Esophagus (tissue), 2 donors: ENCODE results near the gene TCTN1. TPM values are rescaled to one million over a fixed set of nuclear protein-coding genes. Genes with fewer than 3 reads are reported as not detected.

Experiments
- H3K27ac ChIP-seq, 2 donors: one replicate each; pipeline ENCODE4 v1.5.1; 2013; ENCODE audit warnings: low read depth in 2 of 2, mild to moderate bottlenecking in 2 of 2, inconsistent platforms in 1 of 2, low read length in 1 of 2, moderate library complexity in 1 of 2
- H3K27me3 ChIP-seq, 2 donors: one replicate each; pipeline ENCODE4 v1.6.1; 2013; ENCODE audit warnings: low read length in 2 of 2, control low read depth in 1 of 2, mild to moderate bottlenecking in 1 of 2; ENCODE audit not compliant: insufficient read depth in 2 of 2, control insufficient read depth in 1 of 2
- H3K36me3 ChIP-seq, 2 donors: one replicate each; pipeline ENCODE4 v1.6.1; 2013; ENCODE audit warnings: low read length in 1 of 2; ENCODE audit not compliant: control insufficient read depth in 2 of 2, insufficient read depth in 2 of 2
- H3K4me1 ChIP-seq, 2 donors: one replicate each; pipeline ENCODE4 v1.6.1; 2013; ENCODE audit warnings: low read length in 1 of 2; ENCODE audit not compliant: control insufficient read depth in 2 of 2, insufficient read depth in 2 of 2
- H3K4me3 ChIP-seq, 2 donors: one replicate each; pipeline ENCODE4 v1.5.1; 2013; ENCODE audit warnings: low read length in 2 of 2, mild to moderate bottlenecking in 2 of 2, low read depth in 1 of 2, moderate library complexity in 1 of 2
- H3K9me3 ChIP-seq, 2 donors: one replicate each; pipeline ENCODE4 v1.6.1; 2013; ENCODE audit warnings: mild to moderate bottlenecking in 2 of 2, low read depth in 1 of 2, low read length in 1 of 2, moderate library complexity in 1 of 2; ENCODE audit not compliant: control insufficient read depth in 2 of 2, insufficient read depth in 1 of 2
- WGBS, 2 donors: extraction: QIAGEN DNeasy Blood & Tissue Kit; methylation state at CpG; one replicate each; pipeline ENCODE4 v1.1.7; 2013; 5-methylcytosine and 5-hydroxymethylcytosine counted together
- polyA plus RNA-seq, 2 donors: library from polyadenylated mRNA; stranded (reverse); fragments of 200-250 nt; gene quantifications; one replicate each; pipeline ENCODE4 v1.2.3, GENCODE V29; 2013
- donor health status: healthy with polysubstance abuse.
- donor health status: Bipolar disorder and iron deficiency.

Gene TCTN1
- polyA plus RNA-seq, 2 donors: 9.2 to 14.7 TPM

- H3K27ac ChIP-seq: no peak overlapping the region
- H3K36me3 ChIP-seq: no peaks in the 10 kb centered on the region
- no peaks in the 10 kb centered on the region for H3K4me1 ChIP-seq
- no peaks in the 10 kb centered on the region for H3K27me3 ChIP-seq
- no peaks in the 10 kb centered on the region for H3K9me3 ChIP-seq
- WGBS, 2 donors: 80 to 89% methylated on average over 11 of the region's 11 CpGs
- H3K4me3 ChIP-seq: no peak overlapping the region
Measured at GRCh38 chr12:110656071-110656655, 42.2 kb downstream of the TCTN1 start.

GRCh38 chr12:110657747-110658146 is 43.8 kb downstream of the TCTN1 start:
- H3K4me3 ChIP-seq: no peak overlapping the region
- no peaks in the 10 kb centered on the region for H3K36me3 ChIP-seq
- no peaks in the 10 kb centered on the region for H3K4me1 ChIP-seq
- WGBS, 2 donors: 78 to 80% methylated on average over 9 of the region's 9 CpGs
- no peaks in the 10 kb centered on the region for H3K9me3 ChIP-seq
- no peaks in the 10 kb centered on the region for H3K27me3 ChIP-seq
- H3K27ac ChIP-seq: no peak overlapping the region

DNA sequence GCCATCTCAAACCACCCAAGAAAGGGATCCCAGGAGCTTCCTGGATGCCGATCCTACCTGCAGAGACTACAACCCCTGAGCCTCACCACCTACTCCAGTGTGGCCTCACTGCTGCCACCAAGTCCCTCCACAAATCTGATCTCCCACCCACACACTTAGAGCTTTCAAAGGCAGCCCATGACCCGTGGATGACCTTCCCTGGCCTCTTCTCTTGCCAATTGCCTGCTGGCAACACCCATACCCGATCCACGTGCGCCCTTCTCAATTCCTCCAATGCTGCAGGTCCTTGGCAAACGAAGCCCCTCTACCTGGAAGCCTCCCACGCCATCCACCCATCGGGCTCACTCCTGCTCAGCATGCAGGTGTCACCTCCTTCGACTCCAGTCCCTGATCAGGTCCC is 44.3 kb downstream of the TCTN1 start:
- H3K4me3 ChIP-seq: no peak overlapping the region
- H3K9me3 ChIP-seq: no peaks in the 10 kb centered on the region
- WGBS, 2 donors: 67 to 76% methylated on average over 9 of the region's 9 CpGs

GRCh38 chr12:110658878-110659277 is 44.9 kb downstream of the TCTN1 start:
- H3K36me3 ChIP-seq: no peaks in the 10 kb centered on the region
- 79% methylated on average over 3 of the region's 3 CpGs for WGBS, 2 donors
- no peaks in the 10 kb centered on the region for H3K27me3 ChIP-seq
- no peaks in the 10 kb centered on the region for H3K4me1 ChIP-seq
- H3K4me3 ChIP-seq: no peak overlapping the region
- H3K27ac ChIP-seq: no peak overlapping the region
- no peaks in the 10 kb centered on the region for H3K9me3 ChIP-seq

More for the DNA sequence above, 44.3 kb downstream of the TCTN1 start:
- Histone ChIP-seq H3K27ac (no peak overlapping the region), H3K4me1 (no peaks in the 10 kb centered on the region), H3K36me3 (no peaks in the 10 kb centered on the region), H3K27me3 (no peaks in the 10 kb centered on the region)

DNA sequence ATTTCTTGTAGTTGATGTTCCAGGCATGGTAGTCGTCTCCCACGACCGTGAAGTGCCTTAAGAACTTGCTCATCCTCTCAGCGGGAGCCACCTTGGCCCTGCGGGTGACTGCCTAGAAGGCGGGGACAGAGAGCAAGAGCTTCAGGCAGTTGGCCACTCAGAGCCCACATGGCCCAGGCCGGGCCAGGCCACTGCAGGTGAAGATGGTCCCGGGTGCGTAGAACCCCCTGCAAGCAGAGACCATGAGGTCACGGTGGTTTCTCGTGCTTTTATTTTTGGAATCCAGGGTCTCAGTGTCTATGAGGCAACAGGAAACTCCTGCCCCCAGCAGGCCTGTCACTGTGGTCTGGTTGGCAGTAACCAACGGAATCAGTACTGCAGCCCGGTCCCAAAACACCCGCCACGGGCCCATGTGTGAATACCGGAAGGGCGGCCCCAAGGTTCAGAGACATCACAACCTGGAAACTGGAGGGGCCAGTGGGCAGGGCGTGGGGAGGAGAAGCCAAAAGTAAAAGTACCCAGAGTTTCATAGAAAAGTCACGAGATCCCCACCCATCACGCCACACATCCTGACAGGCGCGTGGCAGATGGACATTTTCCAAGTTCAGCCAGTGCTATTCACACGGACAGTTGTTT is 47.5 kb downstream of the TCTN1 start:
- no peak overlapping the region for H3K4me3 ChIP-seq
- H3K4me1 ChIP-seq: no peaks in the 10 kb centered on the region
- no peaks in the 10 kb centered on the region for H3K36me3 ChIP-seq
- H3K27ac ChIP-seq: no peak overlapping the region
- no peaks in the 10 kb centered on the region for H3K9me3 ChIP-seq
- no peaks in the 10 kb centered on the region for H3K27me3 ChIP-seq
- 70 to 74% methylated on average over 23 of the region's 23 CpGs for WGBS, 2 donors

DNA sequence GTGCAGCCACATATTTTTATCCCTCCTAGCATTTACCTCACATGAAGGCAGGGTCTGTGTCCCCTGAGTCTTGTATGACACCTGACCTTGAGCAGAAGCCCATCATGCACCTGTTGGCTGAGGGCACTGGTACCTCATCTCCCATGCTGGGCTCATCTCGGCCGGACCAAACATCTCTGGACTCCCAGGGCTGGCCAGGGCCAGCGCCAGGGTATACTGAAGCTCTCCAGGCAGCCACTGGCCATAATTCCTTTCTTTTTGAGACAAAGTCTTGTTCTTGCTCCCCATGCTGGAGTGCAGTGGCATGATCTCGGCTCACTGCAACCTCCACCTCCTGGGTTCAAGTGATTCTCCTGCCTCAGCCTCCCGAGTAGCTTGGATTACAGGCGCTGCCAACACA is 53.0 kb downstream of the TCTN1 start:
- Histone ChIP-seq H3K27ac (no peak overlapping the region), H3K4me1 (no peaks in the 10 kb centered on the region), H3K9me3 (no peaks in the 10 kb centered on the region), H3K4me3 (no peak overlapping the region), H3K27me3 (no peaks in the 10 kb centered on the region), H3K36me3 (no peaks in the 10 kb centered on the region)
- 92 to 97% methylated on average over 6 of the region's 6 CpGs for WGBS, 2 donors

DNA sequence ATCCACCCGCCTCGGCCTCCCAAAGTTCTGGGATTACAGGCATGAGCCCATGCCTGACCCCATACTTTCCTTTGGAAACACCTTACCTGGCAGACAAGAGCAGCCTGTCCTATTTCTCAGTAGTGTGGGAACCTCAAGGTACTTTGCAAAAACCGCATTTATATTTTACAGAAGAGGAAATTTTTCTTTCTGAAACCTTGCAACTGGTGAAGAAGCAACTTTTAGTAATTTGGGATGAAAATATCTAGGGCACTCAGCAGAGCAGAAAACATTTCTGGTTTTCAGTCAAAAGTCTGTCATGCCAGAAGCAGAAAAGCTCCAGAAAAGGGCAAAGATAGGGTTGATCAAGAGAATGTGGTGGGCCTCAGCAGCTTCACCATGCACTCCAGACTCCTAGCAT is 53.7 kb downstream of the TCTN1 start:
- H3K4me3 ChIP-seq: no peak overlapping the region
- H3K27me3 ChIP-seq: no peaks in the 10 kb centered on the region
- H3K4me1 ChIP-seq: no peaks in the 10 kb centered on the region
- no peak overlapping the region for H3K27ac ChIP-seq
- WGBS, 2 donors: 91 to 93% methylated on average over 3 of the region's 3 CpGs
- no peaks in the 10 kb centered on the region for H3K36me3 ChIP-seq
- H3K9me3 ChIP-seq: no peaks in the 10 kb centered on the region

GRCh38 chr12:110668480-110669192 is 54.7 kb downstream of the TCTN1 start:
- H3K36me3 ChIP-seq: no peaks in the 10 kb centered on the region
- H3K4me1 ChIP-seq: no peaks in the 10 kb centered on the region
- H3K9me3 ChIP-seq: no peaks in the 10 kb centered on the region
- H3K27me3 ChIP-seq: no peaks in the 10 kb centered on the region
- H3K27ac ChIP-seq: no peak overlapping the region
- no peak overlapping the region for H3K4me3 ChIP-seq
- 90 to 93% methylated on average over 12 of the region's 12 CpGs for WGBS, 2 donors

DNA sequence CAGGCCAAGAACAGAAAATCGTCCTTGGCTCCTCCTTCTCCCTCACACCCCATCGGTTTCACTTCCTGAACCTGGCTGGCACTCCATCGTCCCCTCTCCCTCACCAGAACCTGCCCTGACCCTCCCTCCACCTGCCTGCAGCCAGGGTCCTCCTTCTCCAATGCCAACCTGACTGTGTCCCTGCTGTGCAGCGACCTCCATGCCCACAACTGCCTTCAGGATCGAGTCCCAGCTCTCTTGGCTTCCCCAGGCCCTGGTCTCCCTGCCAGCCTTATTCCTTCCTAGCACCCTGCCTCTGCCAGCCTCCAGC is 55.2 kb downstream of the TCTN1 start:
- Histone ChIP-seq H3K4me1 (no peaks in the 10 kb centered on the region), H3K36me3 (no peaks in the 10 kb centered on the region), H3K27ac (no peak overlapping the region), H3K27me3 (no peaks in the 10 kb centered on the region), H3K4me3 (no peak overlapping the region), H3K9me3 (no peaks in the 10 kb centered on the region)
- 53 to 57% methylated on average over 5 of the region's 5 CpGs for WGBS, 2 donors
